ENCODE data around the gene SLC24A3.

- TF ChIP-seq CTCF (IDR thresholded peaks at IDR 0.05) (no peak), POLR2A (IDR thresholded peaks at IDR 0.05) (no peak)
These were observed 390.9 kb downstream of the SLC24A3 start for GRCh38 chr20:19603376-19603750.

All from heart left ventricle (tissue), 13 donors.